Mucosa of rectum (tissue), 2 donors: ENCODE measurements around the gene MYO1E.
"Not testable (repeated sequence)": the region's sequence is repeated elsewhere in the genome, so short reads cannot be mapped to it uniquely, and the experiment has no call there.

Experiments
- H3K27ac ChIP-seq, 2 donors: one replicate each; pipeline ENCODE4 v1.7.0; 2013; ENCODE audit warnings: inconsistent platforms in 2 of 2, low read depth in 2 of 2, low read length in 2 of 2
- H3K27me3 ChIP-seq, 2 donors: one replicate each; pipeline ENCODE4 v1.7.0; 2013; ENCODE audit warnings: low read length in 2 of 2; ENCODE audit not compliant: control insufficient read depth in 2 of 2, insufficient read depth in 2 of 2
- H3K36me3 ChIP-seq, 2 donors: one replicate each; pipeline ENCODE4 v1.7.0; 2013; ENCODE audit warnings: low read length in 2 of 2; ENCODE audit not compliant: control insufficient read depth in 2 of 2, insufficient read depth in 2 of 2
- H3K4me1 ChIP-seq, 2 donors: one replicate each; pipeline ENCODE4 v1.7.0; 2013; ENCODE audit warnings: low read length in 2 of 2, mild to moderate bottlenecking in 1 of 2; ENCODE audit not compliant: control insufficient read depth in 2 of 2, insufficient read depth in 2 of 2
- H3K4me3 ChIP-seq, 2 donors: one replicate each; pipeline ENCODE4 v1.7.0; 2013; ENCODE audit warnings: low read length in 2 of 2
- H3K9ac ChIP-seq, 2 donors: one replicate each; pipeline ENCODE4 v1.7.0; 2013; ENCODE audit warnings: low read length in 2 of 2, low read depth in 1 of 2, mild to moderate bottlenecking in 1 of 2
- H3K9me3 ChIP-seq, 2 donors: one replicate each; pipeline ENCODE4 v1.7.0; 2013; ENCODE audit warnings: low read length in 2 of 2; ENCODE audit not compliant: control insufficient read depth in 2 of 2
- donor health status: healthy.
- donor health status: Normal muscosa, but diverticular disease.

MYO1E gene

GRCh38 chr15:59338414-59338813 lies 34.3 kb downstream of the MYO1E start:
- Histone ChIP-seq H3K4me3 (no peak overlapping the region), H3K27me3 (no peaks in the 10 kb centered on the region), H3K4me1 (no peaks in the 10 kb centered on the region), H3K27ac (no peak overlapping the region), H3K9me3 (no peaks in the 10 kb centered on the region), H3K9ac (no peak overlapping the region), H3K36me3 (no peaks in the 10 kb centered on the region)

- not testable (repeated sequence) for H3K27me3 ChIP-seq, H3K9ac ChIP-seq, H3K4me1 ChIP-seq, H3K9me3 ChIP-seq, H3K36me3 ChIP-seq, H3K27ac ChIP-seq, H3K4me3 ChIP-seq
Observed at GRCh38 chr15:59336725-59337124, 35.9 kb downstream of the MYO1E start.

GRCh38 chr15:59335207-59335786 lies 37.4 kb downstream of the MYO1E start:
- Histone ChIP-seq H3K4me1 (peaks cover 0 to 21% of the 10 kb centered on the region in 2 donors), H3K9me3 (no peaks in the 10 kb centered on the region), H3K4me3 (no peak overlapping the region), H3K36me3 (no peaks in the 10 kb centered on the region), H3K27me3 (no peaks in the 10 kb centered on the region), H3K9ac (no peak overlapping the region), H3K27ac (no peak overlapping the region)

- H3K9ac ChIP-seq, result no peak overlapping the region
- H3K27ac ChIP-seq, result no peak overlapping the region
- no peaks in the 10 kb centered on the region for H3K36me3 ChIP-seq
- H3K9me3 ChIP-seq, result no peaks in the 10 kb centered on the region
- no peaks in the 10 kb centered on the region for H3K27me3 ChIP-seq
- H3K4me1 ChIP-seq, result peaks cover 12 to 30% of the 10 kb centered on the region in 2 donors
- H3K4me3 ChIP-seq, result no peak overlapping the region
Observed at GRCh38 chr15:59334076-59334415, 38.6 kb downstream of the MYO1E start.

- no peak overlapping the region for H3K4me3 ChIP-seq
- no peaks in the 10 kb centered on the region for H3K36me3 ChIP-seq
- no peaks in the 10 kb centered on the region for H3K27me3 ChIP-seq
- H3K4me1 ChIP-seq, result peaks cover 12 to 32% of the 10 kb centered on the region in 2 donors
- no peak overlapping the region for H3K27ac ChIP-seq
- no peaks in the 10 kb centered on the region for H3K9me3 ChIP-seq
- H3K9ac ChIP-seq, result no peak overlapping the region
Observed at GRCh38 chr15:59333401-59334075, 39.1 kb downstream of the MYO1E start.

GRCh38 chr15:59332009-59332408 lies 40.7 kb downstream of the MYO1E start:
- Histone ChIP-seq H3K9ac (no peak overlapping the region), H3K27me3 (no peaks in the 10 kb centered on the region), H3K27ac (no peak overlapping the region), H3K9me3 (no peaks in the 10 kb centered on the region), H3K36me3 (no peaks in the 10 kb centered on the region), H3K4me3 (no peak overlapping the region), H3K4me1 (peaks cover 17 to 39% of the 10 kb centered on the region in 2 donors)

- Histone ChIP-seq H3K4me3 (no peak overlapping the region), H3K9me3 (no peaks in the 10 kb centered on the region), H3K27me3 (no peaks in the 10 kb centered on the region), H3K9ac (no peak overlapping the region), H3K36me3 (no peaks in the 10 kb centered on the region), H3K27ac (no peak overlapping the region), H3K4me1 (peaks cover 17 to 43% of the 10 kb centered on the region in 2 donors)
Observed at GRCh38 chr15:59330649-59331048, 42.0 kb downstream of the MYO1E start.

GRCh38 chr15:59329570-59330350 lies 42.9 kb downstream of the MYO1E start:
- no peaks in the 10 kb centered on the region for H3K9me3 ChIP-seq
- no peak overlapping the region for H3K4me3 ChIP-seq
- no peaks in the 10 kb centered on the region for H3K27me3 ChIP-seq
- no peak overlapping the region for H3K9ac ChIP-seq
- no peaks in the 10 kb centered on the region for H3K36me3 ChIP-seq
- no peak overlapping the region for H3K27ac ChIP-seq
- peaks cover 17 to 43% of the 10 kb centered on the region in 2 donors for H3K4me1 ChIP-seq

- Histone ChIP-seq H3K36me3 (no peaks in the 10 kb centered on the region), H3K27me3 (no peaks in the 10 kb centered on the region), H3K9ac (no peak overlapping the region), H3K27ac (no peak overlapping the region), H3K9me3 (no peaks in the 10 kb centered on the region), H3K4me1 (peaks cover 17 to 43% of the 10 kb centered on the region in 2 donors), H3K4me3 (no peak overlapping the region)
Observed at GRCh38 chr15:59329091-59329490, 43.6 kb downstream of the MYO1E start.

GRCh38 chr15:59327942-59328341 lies 44.7 kb downstream of the MYO1E start:
- peaks cover 17 to 43% of the 10 kb centered on the region in 2 donors for H3K4me1 ChIP-seq
- H3K4me3 ChIP-seq, result no peak overlapping the region
- H3K27me3 ChIP-seq, result no peaks in the 10 kb centered on the region
- H3K9me3 ChIP-seq, result no peaks in the 10 kb centered on the region
- no peak overlapping the region for H3K27ac ChIP-seq
- H3K9ac ChIP-seq, result no peak overlapping the region
- no peaks in the 10 kb centered on the region for H3K36me3 ChIP-seq
